Neural crest cell (in vitro differentiated cells): ENCODE measurements around the gene BORCS5. TPM values are rescaled to one million over a fixed set of nuclear protein-coding genes. Genes with fewer than 3 reads are reported as not detected.

Experiments
- DNase-seq: peaks from one replicate; pipeline ENCODE4 v3.0.0; 2021; ENCODE audit warnings: low read depth, mixed read lengths, low spot score
- H3K27ac Mint-ChIP-seq: one replicate; pipeline ENCODE4 v1.8.0; 2021; ENCODE audit warnings: mild to moderate bottlenecking, mixed read lengths; ENCODE audit not compliant: unreplicated experiment
- H3K27me3 Mint-ChIP-seq: 2 replicates; pipeline ENCODE4 v1.8.0; 2021; ENCODE audit warnings: low read depth, mild to moderate bottlenecking, mixed read lengths
- H3K36me3 Mint-ChIP-seq: 2 replicates; pipeline ENCODE4 v1.8.0; 2021; ENCODE audit warnings: low read depth, mild to moderate bottlenecking, mixed read lengths
- H3K4me1 Mint-ChIP-seq: 2 replicates; pipeline ENCODE4 v1.8.0; 2021; ENCODE audit warnings: mixed read lengths
- H3K4me3 Mint-ChIP-seq: one replicate; pipeline ENCODE4 v1.8.0; 2021; ENCODE audit warnings: mild to moderate bottlenecking, mixed read lengths
- H3K9me3 Mint-ChIP-seq: 2 replicates; pipeline ENCODE4 v1.8.0; 2021; ENCODE audit warnings: mixed read lengths
- total RNA-seq: library from RNA; stranded (reverse); gene quantifications from 2 replicates; pipeline ENCODE4 v1.2.1, GENCODE V29; 2021
- TF ChIP-seq, protein P1 (sequence below): fragments of 200-600 bp; sonication (generic); conservative IDR thresholded peaks from 2 replicates; pipeline ENCODE4 v1.5.0; 2021; ENCODE audit warnings: antibody characterized with exemption, mild to moderate bottlenecking

Gene BORCS5
- total RNA-seq, 1 donor from 2014 or later: 15.0 TPM

DNA sequence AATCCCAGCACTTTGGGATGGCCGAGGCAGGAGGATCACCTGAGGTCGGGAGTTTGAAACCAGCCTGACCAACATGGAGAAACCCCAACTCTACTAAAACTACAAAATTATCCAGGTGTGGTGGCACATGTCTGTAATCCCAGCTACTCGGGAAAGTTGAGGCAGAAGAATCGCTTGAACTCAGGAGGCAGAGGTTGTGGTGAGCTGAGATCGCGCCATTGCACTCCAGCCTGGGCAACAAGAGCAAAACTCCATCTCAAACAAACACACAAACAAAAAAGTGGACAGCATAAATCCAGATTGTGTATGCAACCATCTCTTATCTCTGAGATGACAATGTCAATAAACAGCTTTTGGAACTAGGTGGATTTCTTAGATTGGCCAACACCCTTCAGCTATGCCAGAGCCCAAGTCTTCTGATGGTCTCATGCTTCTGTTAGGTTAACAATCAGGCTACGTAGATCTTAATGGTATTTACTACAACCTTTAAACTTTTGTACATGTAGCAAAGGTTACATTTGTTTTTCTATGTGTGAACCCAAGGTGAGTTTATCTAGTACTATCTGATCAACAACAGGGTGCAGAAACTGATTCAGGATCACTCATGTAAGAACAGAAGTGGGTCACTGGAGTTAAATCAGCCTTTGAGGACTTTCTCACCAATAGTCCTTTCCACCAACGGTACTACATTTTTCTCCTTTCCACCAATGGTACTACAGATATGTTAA, 132.1 kb downstream of the BORCS5 start:
- TF ChIP-seq, protein P1, sequence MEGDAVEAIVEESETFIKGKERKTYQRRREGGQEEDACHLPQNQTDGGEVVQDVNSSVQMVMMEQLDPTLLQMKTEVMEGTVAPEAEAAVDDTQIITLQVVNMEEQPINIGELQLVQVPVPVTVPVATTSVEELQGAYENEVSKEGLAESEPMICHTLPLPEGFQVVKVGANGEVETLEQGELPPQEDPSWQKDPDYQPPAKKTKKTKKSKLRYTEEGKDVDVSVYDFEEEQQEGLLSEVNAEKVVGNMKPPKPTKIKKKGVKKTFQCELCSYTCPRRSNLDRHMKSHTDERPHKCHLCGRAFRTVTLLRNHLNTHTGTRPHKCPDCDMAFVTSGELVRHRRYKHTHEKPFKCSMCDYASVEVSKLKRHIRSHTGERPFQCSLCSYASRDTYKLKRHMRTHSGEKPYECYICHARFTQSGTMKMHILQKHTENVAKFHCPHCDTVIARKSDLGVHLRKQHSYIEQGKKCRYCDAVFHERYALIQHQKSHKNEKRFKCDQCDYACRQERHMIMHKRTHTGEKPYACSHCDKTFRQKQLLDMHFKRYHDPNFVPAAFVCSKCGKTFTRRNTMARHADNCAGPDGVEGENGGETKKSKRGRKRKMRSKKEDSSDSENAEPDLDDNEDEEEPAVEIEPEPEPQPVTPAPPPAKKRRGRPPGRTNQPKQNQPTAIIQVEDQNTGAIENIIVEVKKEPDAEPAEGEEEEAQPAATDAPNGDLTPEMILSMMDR: no peak
- no peak for DNase-seq
- no peaks in the 10 kb centered on the region for H3K9me3 Mint-ChIP-seq
- no peaks in the 10 kb centered on the region for H3K27me3 Mint-ChIP-seq
- H3K4me1 Mint-ChIP-seq: no peaks in the 10 kb centered on the region
- peaks cover 4% of the 10 kb centered on the region for H3K36me3 Mint-ChIP-seq
- H3K27ac Mint-ChIP-seq: no peak overlapping the region
- no peak overlapping the region for H3K4me3 Mint-ChIP-seq

DNA sequence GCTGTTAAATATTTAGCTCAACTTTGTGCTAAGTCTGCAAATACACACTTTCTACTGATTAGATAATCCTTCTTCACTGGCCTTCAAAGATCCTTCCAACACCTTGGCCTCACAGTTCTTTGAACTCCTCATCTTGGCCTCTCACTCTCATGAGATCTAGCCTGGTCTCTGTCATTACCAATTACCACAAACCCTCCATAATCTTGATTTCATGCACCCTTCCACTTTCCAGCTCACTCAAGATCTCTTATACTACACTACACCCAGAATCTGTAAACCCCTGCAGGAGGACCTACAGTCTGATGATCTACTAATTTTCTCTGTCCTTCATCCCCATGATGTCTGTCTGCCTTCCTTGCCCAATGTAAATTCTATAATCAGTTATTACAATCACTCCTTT, 134.7 kb downstream of the BORCS5 start:
- DNase-seq: no peak
- TF ChIP-seq, protein P1: no peak
- H3K27ac Mint-ChIP-seq: no peak overlapping the region
- H3K4me3 Mint-ChIP-seq: no peak overlapping the region
- H3K9me3 Mint-ChIP-seq: no peaks in the 10 kb centered on the region
- H3K36me3 Mint-ChIP-seq: peaks cover 4% of the 10 kb centered on the region
- no peaks in the 10 kb centered on the region for H3K27me3 Mint-ChIP-seq
- no peaks in the 10 kb centered on the region for H3K4me1 Mint-ChIP-seq

DNA sequence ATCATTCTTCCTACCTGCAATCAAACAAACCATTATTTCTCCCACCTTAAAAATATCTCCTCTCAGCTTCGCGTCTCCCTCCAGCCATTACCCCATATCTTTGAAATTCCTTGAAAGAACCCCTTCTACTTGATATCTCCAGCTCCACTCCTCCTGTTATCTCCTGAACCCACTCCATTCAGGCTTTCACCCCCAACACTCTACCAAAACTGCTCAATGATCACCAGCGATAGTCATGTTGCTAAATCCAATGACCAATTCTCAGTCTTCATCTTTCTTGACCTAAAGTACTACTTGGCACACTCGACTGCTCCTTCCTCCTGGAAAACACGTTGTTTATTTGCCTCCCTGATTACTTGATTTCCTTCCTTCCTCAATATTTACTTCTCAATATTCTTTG, 135.7 kb downstream of the BORCS5 start:
- DNase-seq: no peak
- no peak overlapping the region for H3K27ac Mint-ChIP-seq
- no peaks in the 10 kb centered on the region for H3K27me3 Mint-ChIP-seq
- no peak overlapping the region for H3K4me3 Mint-ChIP-seq
- no peaks in the 10 kb centered on the region for H3K4me1 Mint-ChIP-seq
- TF ChIP-seq, protein P1: no peak
- no peaks in the 10 kb centered on the region for H3K9me3 Mint-ChIP-seq
- H3K36me3 Mint-ChIP-seq: peaks cover 4% of the 10 kb centered on the region

DNA sequence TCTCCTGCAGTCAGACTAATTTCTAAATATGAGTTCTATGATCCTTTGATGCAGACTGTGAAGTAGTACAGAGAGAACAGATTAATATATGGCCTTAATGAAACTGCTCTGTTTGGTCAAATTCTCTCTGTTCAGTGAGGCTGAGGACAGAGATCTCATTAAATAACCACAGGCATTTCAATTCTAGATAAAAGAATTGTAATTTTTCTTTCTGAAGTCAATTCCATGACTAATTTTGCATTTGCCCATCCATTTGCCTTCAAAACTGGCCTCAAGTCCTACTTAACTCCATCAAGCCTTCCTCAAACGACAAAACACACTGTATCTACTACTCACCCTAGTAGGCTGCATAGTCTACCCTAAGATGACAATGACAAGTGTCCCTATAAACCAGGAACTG, 138.7 kb downstream of the BORCS5 start:
- H3K9me3 Mint-ChIP-seq: no peaks in the 10 kb centered on the region
- no peak overlapping the region for H3K27ac Mint-ChIP-seq
- no peak overlapping the region for H3K4me3 Mint-ChIP-seq
- TF ChIP-seq, protein P1: no peak
- peaks cover 3% of the 10 kb centered on the region for H3K36me3 Mint-ChIP-seq
- peaks cover 4% of the 10 kb centered on the region for H3K4me1 Mint-ChIP-seq
- DNase-seq: no peak
- no peaks in the 10 kb centered on the region for H3K27me3 Mint-ChIP-seq

DNA sequence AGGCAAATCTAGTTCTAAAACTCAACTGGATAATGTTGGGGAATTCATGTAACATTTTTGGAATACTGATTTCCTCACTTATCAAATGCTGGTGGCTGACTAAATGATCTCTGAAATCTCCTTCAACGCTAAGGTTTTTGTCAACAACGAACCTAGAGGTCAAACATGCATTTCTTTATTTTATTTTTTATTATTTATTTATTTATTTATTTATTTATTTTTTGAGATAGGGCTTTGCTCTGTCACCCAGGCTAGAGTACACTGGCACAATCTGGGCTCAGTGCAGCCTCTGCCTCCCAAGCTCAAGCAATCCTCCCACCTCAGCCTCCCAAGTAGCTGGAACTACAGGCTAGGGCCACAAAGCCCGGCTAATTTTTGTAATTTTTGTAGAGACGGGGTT, 141.3 kb downstream of the BORCS5 start:
- TF ChIP-seq, protein P1: no peak
- Mint-ChIP-seq H3K4me3 (no peak overlapping the region), H3K9me3 (no peaks in the 10 kb centered on the region), H3K27me3 (no peaks in the 10 kb centered on the region), H3K4me1 (peaks cover 15% of the 10 kb centered on the region), H3K27ac (no peak overlapping the region), H3K36me3 (peaks cover 5% of the 10 kb centered on the region)
- no peak for DNase-seq
